Glomerular visceral epithelial cell (primary cell): ENCODE measurements around the gene VGLL1.
A peak's percentile ranks its signal among the peaks of the same experiment; 100 is the strongest.

Experiments used
- DNase-seq: peaks from one replicate; pipeline ENCODE4 v3.0.0-alpha.2; 2016; ENCODE audit errors: extremely low spot score

Gene VGLL1

GRCh38 chrX:136531951-136532350 lies at the start of gene VGLL1:
TSS of gene VGLL1 (plus strand) at chrX:136532215. CDS start at chrX:136536021, 3,806 bp downstream.
- no peak for DNase-seq

GRCh38 chrX:136487647-136488046 lies 44.4 kb upstream of the VGLL1 start, which contains the start of gene BRS3:
TSS of gene BRS3 (plus strand) at chrX:136487947. CDS start at chrX:136488115, 168 bp downstream.
- DNase-seq = no peak

GRCh38 chrX:136488706-136489105 lies 43.3 kb upstream of the VGLL1 start:
- no peak for DNase-seq

GRCh38 chrX:136491832-136492231 lies 40.2 kb upstream of the VGLL1 start:
- DNase-seq = no peak

GRCh38 chrX:136493011-136493410 lies 39.0 kb upstream of the VGLL1 start:
- no peak for DNase-seq

GRCh38 chrX:136495043-136495442 lies 37.0 kb upstream of the VGLL1 start:
- DNase-seq = no peak

- DNase-seq = peak; percentile 0
Measured at GRCh38 chrX:136496186-136496763, 35.7 kb upstream of the VGLL1 start.

GRCh38 chrX:136496764-136497555 lies 35.1 kb upstream of the VGLL1 start:
- DNase-seq = peak; percentile 83

GRCh38 chrX:136497556-136498052 lies 34.4 kb upstream of the VGLL1 start, which contains the start of gene HTATSF1:
TSS of gene HTATSF1 (plus strand) at chrX:136497592. CDS start at chrX:136497685, 93 bp downstream.
- DNase-seq = no peak

- no peak for DNase-seq
Measured at GRCh38 chrX:136519069-136519468, 12.9 kb upstream of the VGLL1 start.

- no peak for DNase-seq
Measured at GRCh38 chrX:136523770-136524169, 8.2 kb upstream of the VGLL1 start.

- peak; percentile 48 for DNase-seq
Measured at GRCh38 chrX:136525738-136526606, 6.0 kb upstream of the VGLL1 start.

- DNase-seq = no peak
Measured at GRCh38 chrX:136528645-136529315, 3.2 kb upstream of the VGLL1 start.

- no peak for DNase-seq
Measured at GRCh38 chrX:136529795-136530194, 2.2 kb upstream of the VGLL1 start.

GRCh38 chrX:136534131-136534530 lies 2.1 kb downstream of the VGLL1 start:
- DNase-seq = no peak

- DNase-seq = no peak
Measured at GRCh38 chrX:136538811-136539210, 6.8 kb downstream of the VGLL1 start.

GRCh38 chrX:136540226-136540625 lies 8.2 kb downstream of the VGLL1 start:
- no peak for DNase-seq

GRCh38 chrX:136541294-136541693 lies 9.3 kb downstream of the VGLL1 start:
- DNase-seq = no peak

- no peak for DNase-seq
Measured at GRCh38 chrX:136542281-136542680, 10.3 kb downstream of the VGLL1 start.

- no peak for DNase-seq
Measured at GRCh38 chrX:136546371-136546781, 14.4 kb downstream of the VGLL1 start.

GRCh38 chrX:136549226-136549625 lies 17.2 kb downstream of the VGLL1 start:
- DNase-seq = no peak
